ENCODE data around the gene MRPS11. TPM values are rescaled to one million over a fixed set of nuclear protein-coding genes. Genes with fewer than 3 reads are reported as not detected.

Gene MRPS11
- total RNA-seq, 1 experiment from 2014 or later: 63.9 TPM

GRCh38 chr15:88489321-88489720, 21.8 kb downstream of the MRPS11 start:
- no peaks in the 10 kb centered on the region for H3K36me3 Mint-ChIP-seq (ENCODE audit: insufficient read depth, unreplicated experiment)
- no peaks in the 10 kb centered on the region for H3K9me3 Mint-ChIP-seq (ENCODE audit: unreplicated experiment)
- ChIA-PET POLR2A (interaction anchor here (1.3 kb wide), 1 partner anchor 13 kb away, joined by 3 read pairs; no protein-coding TSS in a partner anchor), CTCF (interaction anchor here (0.6 to 2.3 kb wide), 4 partner anchors 12 to 106 kb away, joined by 3 to 6 read pairs (median 4); no protein-coding TSS in a partner anchor)
- H3K4me3 Mint-ChIP-seq (ENCODE audit: unreplicated experiment): no peak overlapping the region
- peaks cover 11% of the 10 kb centered on the region for H3K27me3 Mint-ChIP-seq (ENCODE audit: insufficient read depth, unreplicated experiment)
- DNase-seq (ENCODE audit: unreplicated experiment): no peak
- TF ChIP-seq CTCF (IDR thresholded peaks at IDR 0.05; ENCODE audit: unreplicated experiment): no peak
- no TSS peak for BruUV-seq (replicated peaks)
- H3K27ac Mint-ChIP-seq (ENCODE audit: low read depth, unreplicated experiment): peak overlapping the region; percentile 23
- H3K4me1 Mint-ChIP-seq (ENCODE audit: insufficient read depth, unreplicated experiment): peaks cover 6% of the 10 kb centered on the region
- intact Hi-C loops (cut with micrococcal nuclease): no loop called here

DNA sequence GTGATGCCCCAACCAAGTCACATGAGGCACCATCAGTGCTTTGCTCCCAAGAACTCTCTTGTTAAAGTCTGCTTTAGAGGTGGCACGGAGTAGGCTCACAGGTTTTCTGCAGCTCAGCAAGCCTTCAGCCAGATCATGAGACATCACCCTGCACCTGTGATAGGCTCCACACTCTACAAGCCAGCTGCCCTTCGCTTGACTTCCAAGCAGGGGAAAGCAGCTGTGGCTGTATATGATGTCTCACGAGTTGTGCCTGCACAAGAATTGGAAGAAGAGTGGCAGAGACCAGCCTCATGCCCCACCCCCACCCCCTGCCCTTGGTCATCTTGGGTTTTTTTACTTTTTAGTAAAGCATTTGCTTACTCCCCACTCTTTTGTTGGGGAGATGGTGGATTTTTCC, 22.5 kb downstream of the MRPS11 start:
- Mint-ChIP-seq H3K9me3 (ENCODE audit: unreplicated experiment) (no peaks in the 10 kb centered on the region), H3K36me3 (ENCODE audit: insufficient read depth, unreplicated experiment) (no peaks in the 10 kb centered on the region), H3K4me1 (ENCODE audit: insufficient read depth, unreplicated experiment) (peaks cover 6% of the 10 kb centered on the region), H3K27me3 (ENCODE audit: insufficient read depth, unreplicated experiment) (peaks cover 11% of the 10 kb centered on the region), H3K27ac (ENCODE audit: low read depth, unreplicated experiment) (peak overlapping the region; percentile 23), H3K4me3 (ENCODE audit: unreplicated experiment) (no peak overlapping the region)
- CTCF ChIA-PET: interaction anchor here (0.6 to 2.3 kb wide), 3 partner anchors 13 to 105 kb away, joined by 3 to 6 read pairs (median 4); no protein-coding TSS in a partner anchor
- no TSS peak for BruUV-seq (replicated peaks)
- TF ChIP-seq CTCF (IDR thresholded peaks at IDR 0.05; ENCODE audit: unreplicated experiment): no peak
- DNase-seq (ENCODE audit: unreplicated experiment): no peak
- POLR2A ChIA-PET: interaction anchor here (1.3 kb wide), 1 partner anchor 13 kb away, joined by 3 read pairs; no protein-coding TSS in a partner anchor
- intact Hi-C loops (cut with micrococcal nuclease): no loop called here

GRCh38 chr15:88491158-88491557, 23.6 kb downstream of the MRPS11 start:
- Mint-ChIP-seq H3K4me1 (ENCODE audit: insufficient read depth, unreplicated experiment) (peaks cover 6% of the 10 kb centered on the region), H3K4me3 (ENCODE audit: unreplicated experiment) (no peak overlapping the region), H3K36me3 (ENCODE audit: insufficient read depth, unreplicated experiment) (no peaks in the 10 kb centered on the region), H3K27ac (ENCODE audit: low read depth, unreplicated experiment) (no peak overlapping the region), H3K9me3 (ENCODE audit: unreplicated experiment) (no peaks in the 10 kb centered on the region), H3K27me3 (ENCODE audit: insufficient read depth, unreplicated experiment) (peaks cover 11% of the 10 kb centered on the region)
- ChIA-PET CTCF (no interaction called here), POLR2A (no interaction called here)
- peak; percentile 52 for DNase-seq (ENCODE audit: unreplicated experiment)
- BruUV-seq (replicated peaks): no TSS peak
- no peak for TF ChIP-seq CTCF (IDR thresholded peaks at IDR 0.05; ENCODE audit: unreplicated experiment)
- intact Hi-C loops (cut with micrococcal nuclease): no loop called here

DNA sequence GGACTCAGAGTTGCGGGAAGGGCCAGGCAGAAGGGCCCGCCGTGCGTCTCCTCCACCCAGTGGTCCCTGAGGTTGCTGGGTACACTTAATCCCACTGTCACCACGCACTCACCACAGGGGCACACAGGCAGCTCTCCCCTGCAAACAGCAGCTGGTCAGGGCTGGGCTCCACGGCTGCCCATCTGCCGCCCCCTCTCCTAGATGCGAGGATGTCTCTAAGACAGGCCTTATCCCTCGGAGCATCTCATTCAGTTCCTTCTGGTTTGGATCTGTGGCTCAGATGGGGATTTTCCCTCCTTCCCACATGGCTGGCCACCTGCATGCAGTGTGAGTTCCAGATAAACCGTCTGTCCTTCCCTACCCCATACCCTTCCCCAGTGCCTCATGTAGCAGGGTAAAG, 26.3 kb downstream of the MRPS11 start:
- intact Hi-C loops (cut with micrococcal nuclease): no loop called here
- H3K27me3 Mint-ChIP-seq (ENCODE audit: insufficient read depth, unreplicated experiment): no peaks in the 10 kb centered on the region
- ChIA-PET CTCF (interaction anchor here (0.6 kb wide), 1 partner anchor 30 kb away, joined by 3 read pairs; no protein-coding TSS in a partner anchor), POLR2A (no interaction called here)
- H3K27ac Mint-ChIP-seq (ENCODE audit: low read depth, unreplicated experiment): no peak overlapping the region
- no peaks in the 10 kb centered on the region for H3K9me3 Mint-ChIP-seq (ENCODE audit: unreplicated experiment)
- BruUV-seq (replicated peaks): no TSS peak
- H3K36me3 Mint-ChIP-seq (ENCODE audit: insufficient read depth, unreplicated experiment): no peaks in the 10 kb centered on the region
- no peaks in the 10 kb centered on the region for H3K4me1 Mint-ChIP-seq (ENCODE audit: insufficient read depth, unreplicated experiment)
- DNase-seq (ENCODE audit: unreplicated experiment): no peak
- no peak for TF ChIP-seq CTCF (IDR thresholded peaks at IDR 0.05; ENCODE audit: unreplicated experiment)
- H3K4me3 Mint-ChIP-seq (ENCODE audit: unreplicated experiment): no peak overlapping the region
